HL-60 (cell line): ENCODE results near the gene CPED1.

Experiments used
- GABPA ChIP-seq: IDR thresholded peaks from 2 replicates; pipeline ENCODE4 v1.6.1; 2012; ENCODE audit warnings: low read depth
- POLR2AphosphoS5 ChIP-seq: IDR thresholded peaks from 2 replicates; pipeline ENCODE4 v1.6.1; 2012; ENCODE audit warnings: low read depth
- TF ChIP-seq, protein P1 (sequence below): IDR thresholded peaks from one replicate; pipeline ENCODE4 v1.5.1; 2011; ENCODE audit warnings: low read length, control low read depth, inconsistent platforms; ENCODE audit not compliant: insufficient read depth
- TF ChIP-seq, protein P2 (sequence below): IDR thresholded peaks from 2 replicates; pipeline ENCODE4 v1.6.1; 2012; ENCODE audit warnings: low read depth; ENCODE audit not compliant: insufficient replicate concordance

DNA sequence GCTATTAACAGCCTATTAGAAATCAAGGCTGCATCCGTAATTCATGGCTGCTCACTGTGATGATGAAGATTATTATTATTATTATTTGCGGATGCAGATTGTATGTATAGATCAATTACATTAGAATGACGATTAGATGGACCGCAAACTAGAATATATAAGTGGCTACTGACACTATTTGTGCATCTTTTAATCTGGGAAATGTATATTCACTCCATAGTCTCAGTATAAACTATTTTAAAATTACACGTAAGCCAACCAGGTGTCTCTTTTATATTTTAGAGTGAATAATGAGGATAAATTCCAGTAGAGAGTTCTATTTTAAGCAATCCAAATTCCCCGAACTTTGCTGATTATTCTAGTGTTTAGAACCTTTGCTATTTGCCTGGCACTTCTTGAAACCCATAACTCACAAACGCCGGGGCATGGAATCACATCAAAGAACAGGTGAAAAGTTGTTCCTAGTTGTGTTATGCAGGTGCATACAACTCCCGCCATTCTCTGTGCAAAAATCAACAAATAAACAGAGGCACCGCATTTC lies 38.4 kb upstream of the CPED1 start:
- TF ChIP-seq, protein P1, sequence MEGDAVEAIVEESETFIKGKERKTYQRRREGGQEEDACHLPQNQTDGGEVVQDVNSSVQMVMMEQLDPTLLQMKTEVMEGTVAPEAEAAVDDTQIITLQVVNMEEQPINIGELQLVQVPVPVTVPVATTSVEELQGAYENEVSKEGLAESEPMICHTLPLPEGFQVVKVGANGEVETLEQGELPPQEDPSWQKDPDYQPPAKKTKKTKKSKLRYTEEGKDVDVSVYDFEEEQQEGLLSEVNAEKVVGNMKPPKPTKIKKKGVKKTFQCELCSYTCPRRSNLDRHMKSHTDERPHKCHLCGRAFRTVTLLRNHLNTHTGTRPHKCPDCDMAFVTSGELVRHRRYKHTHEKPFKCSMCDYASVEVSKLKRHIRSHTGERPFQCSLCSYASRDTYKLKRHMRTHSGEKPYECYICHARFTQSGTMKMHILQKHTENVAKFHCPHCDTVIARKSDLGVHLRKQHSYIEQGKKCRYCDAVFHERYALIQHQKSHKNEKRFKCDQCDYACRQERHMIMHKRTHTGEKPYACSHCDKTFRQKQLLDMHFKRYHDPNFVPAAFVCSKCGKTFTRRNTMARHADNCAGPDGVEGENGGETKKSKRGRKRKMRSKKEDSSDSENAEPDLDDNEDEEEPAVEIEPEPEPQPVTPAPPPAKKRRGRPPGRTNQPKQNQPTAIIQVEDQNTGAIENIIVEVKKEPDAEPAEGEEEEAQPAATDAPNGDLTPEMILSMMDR = no peak
- TF ChIP-seq, protein P2, sequence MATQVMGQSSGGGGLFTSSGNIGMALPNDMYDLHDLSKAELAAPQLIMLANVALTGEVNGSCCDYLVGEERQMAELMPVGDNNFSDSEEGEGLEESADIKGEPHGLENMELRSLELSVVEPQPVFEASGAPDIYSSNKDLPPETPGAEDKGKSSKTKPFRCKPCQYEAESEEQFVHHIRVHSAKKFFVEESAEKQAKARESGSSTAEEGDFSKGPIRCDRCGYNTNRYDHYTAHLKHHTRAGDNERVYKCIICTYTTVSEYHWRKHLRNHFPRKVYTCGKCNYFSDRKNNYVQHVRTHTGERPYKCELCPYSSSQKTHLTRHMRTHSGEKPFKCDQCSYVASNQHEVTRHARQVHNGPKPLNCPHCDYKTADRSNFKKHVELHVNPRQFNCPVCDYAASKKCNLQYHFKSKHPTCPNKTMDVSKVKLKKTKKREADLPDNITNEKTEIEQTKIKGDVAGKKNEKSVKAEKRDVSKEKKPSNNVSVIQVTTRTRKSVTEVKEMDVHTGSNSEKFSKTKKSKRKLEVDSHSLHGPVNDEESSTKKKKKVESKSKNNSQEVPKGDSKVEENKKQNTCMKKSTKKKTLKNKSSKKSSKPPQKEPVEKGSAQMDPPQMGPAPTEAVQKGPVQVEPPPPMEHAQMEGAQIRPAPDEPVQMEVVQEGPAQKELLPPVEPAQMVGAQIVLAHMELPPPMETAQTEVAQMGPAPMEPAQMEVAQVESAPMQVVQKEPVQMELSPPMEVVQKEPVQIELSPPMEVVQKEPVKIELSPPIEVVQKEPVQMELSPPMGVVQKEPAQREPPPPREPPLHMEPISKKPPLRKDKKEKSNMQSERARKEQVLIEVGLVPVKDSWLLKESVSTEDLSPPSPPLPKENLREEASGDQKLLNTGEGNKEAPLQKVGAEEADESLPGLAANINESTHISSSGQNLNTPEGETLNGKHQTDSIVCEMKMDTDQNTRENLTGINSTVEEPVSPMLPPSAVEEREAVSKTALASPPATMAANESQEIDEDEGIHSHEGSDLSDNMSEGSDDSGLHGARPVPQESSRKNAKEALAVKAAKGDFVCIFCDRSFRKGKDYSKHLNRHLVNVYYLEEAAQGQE = no peak
- no peak for TF ChIP-seq POLR2AphosphoS5
- TF ChIP-seq GABPA = no peak
